Kidney capillary endothelial cell (primary cell): Measurements from ENCODE around the gene LILRA1.
"Not testable (repeated sequence)": the region's sequence is repeated elsewhere in the genome, so short reads cannot be mapped to it uniquely, and the experiment has no call there.

ENCODE experiments used
- DNase-seq: peaks from one replicate; pipeline ENCODE4 v3.0.0-alpha.2; 2018; ENCODE audit warnings: low spot score

The LILRA1 gene

GRCh38 chr19:54593445-54593844, at the start of gene LILRA1:
LILRA1 (plus strand) TSS chr19:54593632; CDS start chr19:54594245, 613 bp downstream.
- DNase-seq: not testable (repeated sequence)

- DNase-seq: no peak
Observed at GRCh38 chr19:54548806-54549205, 44.6 kb upstream of the LILRA1 start.

- no peak for DNase-seq
Observed at GRCh38 chr19:54549224-54549623, 44.2 kb upstream of the LILRA1 start.

- no peak for DNase-seq
Observed at GRCh38 chr19:54551293-54551692, 42.1 kb upstream of the LILRA1 start.

- no peak for DNase-seq
Observed at GRCh38 chr19:54551950-54552912, 41.2 kb upstream of the LILRA1 start.

- DNase-seq: no peak
Observed at GRCh38 chr19:54552913-54553310, 40.5 kb upstream of the LILRA1 start.

GRCh38 chr19:54554006-54554405, 39.4 kb upstream of the LILRA1 start:
- DNase-seq: no peak

GRCh38 chr19:54554896-54555295, 38.5 kb upstream of the LILRA1 start:
- DNase-seq: no peak

GRCh38 chr19:54556194-54556593, 37.2 kb upstream of the LILRA1 start:
- DNase-seq: no peak

GRCh38 chr19:54558339-54558738, 35.1 kb upstream of the LILRA1 start:
- no peak for DNase-seq

- DNase-seq: no peak
Observed at GRCh38 chr19:54560881-54561385, 32.5 kb upstream of the LILRA1 start.

GRCh38 chr19:54561840-54562239, 31.6 kb upstream of the LILRA1 start:
- DNase-seq: no peak

GRCh38 chr19:54563206-54563605, 30.2 kb upstream of the LILRA1 start:
- not testable (repeated sequence) for DNase-seq

GRCh38 chr19:54570316-54570715, 23.1 kb upstream of the LILRA1 start:
- no peak for DNase-seq

GRCh38 chr19:54571715-54572615, 21.5 kb upstream of the LILRA1 start:
- not testable (repeated sequence) for DNase-seq

GRCh38 chr19:54572696-54573311, 20.6 kb upstream of the LILRA1 start:
- DNase-seq: no peak

GRCh38 chr19:54573330-54573872, 20.0 kb upstream of the LILRA1 start, which contains the start of gene LILRA2:
LILRA2 (plus strand) TSS chr19:54573790; CDS start chr19:54573879, 89 bp downstream.
- DNase-seq: no peak

GRCh38 chr19:54574051-54574450, 19.4 kb upstream of the LILRA1 start:
- DNase-seq: no peak

GRCh38 chr19:54574527-54575056, 18.8 kb upstream of the LILRA1 start:
- DNase-seq: no peak

- not testable (repeated sequence) for DNase-seq
Observed at GRCh38 chr19:54575205-54575604, 18.2 kb upstream of the LILRA1 start.

GRCh38 chr19:54576411-54576976, 16.9 kb upstream of the LILRA1 start:
- no peak for DNase-seq
